ENCODE measurements around the gene C7orf33. TPM values are rescaled to one million over a fixed set of nuclear protein-coding genes. Genes with fewer than 3 reads are reported as not detected.

The C7orf33 gene
- total and polyA plus RNA-seq, 11 donors: not detected

DNA sequence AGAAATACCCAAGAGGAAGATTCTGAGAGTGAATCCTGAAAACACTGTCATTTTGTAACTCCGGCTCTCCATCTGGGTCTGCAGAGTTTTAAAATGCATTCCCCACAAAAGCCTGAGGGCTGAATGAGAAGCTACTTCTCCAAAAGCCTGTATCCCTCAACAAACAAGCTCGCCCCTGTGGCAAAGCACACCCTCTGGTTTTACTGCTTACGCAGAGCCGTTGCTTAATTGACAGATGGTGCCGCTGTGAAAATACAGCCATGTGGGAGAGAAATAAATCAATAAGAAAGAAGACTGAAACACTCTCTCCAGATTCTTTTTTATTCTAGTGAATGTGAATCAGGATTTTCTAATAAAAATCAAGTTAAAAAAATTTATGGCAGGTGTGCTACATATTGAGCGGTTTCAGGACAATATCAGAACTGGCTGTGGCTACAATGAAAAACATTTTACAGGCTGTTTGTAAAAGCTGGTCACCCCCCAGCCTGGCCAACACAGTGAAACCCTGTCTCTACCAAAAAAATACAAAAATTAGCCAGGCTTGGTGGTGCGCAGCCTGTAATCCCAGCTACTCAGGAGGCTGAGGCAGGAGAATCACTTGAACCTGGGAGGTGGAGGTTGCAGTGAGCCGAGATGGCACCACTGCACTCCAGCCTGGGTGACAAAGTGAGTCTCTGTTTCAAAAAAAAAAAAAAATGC lies 32.5 kb downstream of the C7orf33 start:
- ATAC-seq: no peak
- no peak for TF ChIP-seq POLR2A (IDR thresholded peaks at IDR 0.05)
- TF ChIP-seq, protein P1, sequence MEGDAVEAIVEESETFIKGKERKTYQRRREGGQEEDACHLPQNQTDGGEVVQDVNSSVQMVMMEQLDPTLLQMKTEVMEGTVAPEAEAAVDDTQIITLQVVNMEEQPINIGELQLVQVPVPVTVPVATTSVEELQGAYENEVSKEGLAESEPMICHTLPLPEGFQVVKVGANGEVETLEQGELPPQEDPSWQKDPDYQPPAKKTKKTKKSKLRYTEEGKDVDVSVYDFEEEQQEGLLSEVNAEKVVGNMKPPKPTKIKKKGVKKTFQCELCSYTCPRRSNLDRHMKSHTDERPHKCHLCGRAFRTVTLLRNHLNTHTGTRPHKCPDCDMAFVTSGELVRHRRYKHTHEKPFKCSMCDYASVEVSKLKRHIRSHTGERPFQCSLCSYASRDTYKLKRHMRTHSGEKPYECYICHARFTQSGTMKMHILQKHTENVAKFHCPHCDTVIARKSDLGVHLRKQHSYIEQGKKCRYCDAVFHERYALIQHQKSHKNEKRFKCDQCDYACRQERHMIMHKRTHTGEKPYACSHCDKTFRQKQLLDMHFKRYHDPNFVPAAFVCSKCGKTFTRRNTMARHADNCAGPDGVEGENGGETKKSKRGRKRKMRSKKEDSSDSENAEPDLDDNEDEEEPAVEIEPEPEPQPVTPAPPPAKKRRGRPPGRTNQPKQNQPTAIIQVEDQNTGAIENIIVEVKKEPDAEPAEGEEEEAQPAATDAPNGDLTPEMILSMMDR (IDR thresholded peaks at IDR 0.05): no peak
- intact Hi-C loops (cut with DNase I): no loop called here
- H3K36me3 ChIP-seq: no peaks in the 10 kb centered on the region
- H3K27me3 ChIP-seq: peaks cover 0 to 13% (median 0%) of the 10 kb centered on the region in 9 donors
- H3K27ac ChIP-seq: no peak overlapping the region
- H3K4me3 ChIP-seq: no peak overlapping the region
- peaks cover 0 to 5% (median 0%) of the 10 kb centered on the region in 12 donors for H3K9me3 ChIP-seq
- DNase-seq: no peak
- WGBS, 4 donors: 76 to 86% (median 80%) methylated on average over 8 of the region's 8 CpGs
- peaks cover 0 to 21% (median 0%) of the 10 kb centered on the region in 12 donors for H3K4me1 ChIP-seq

DNA sequence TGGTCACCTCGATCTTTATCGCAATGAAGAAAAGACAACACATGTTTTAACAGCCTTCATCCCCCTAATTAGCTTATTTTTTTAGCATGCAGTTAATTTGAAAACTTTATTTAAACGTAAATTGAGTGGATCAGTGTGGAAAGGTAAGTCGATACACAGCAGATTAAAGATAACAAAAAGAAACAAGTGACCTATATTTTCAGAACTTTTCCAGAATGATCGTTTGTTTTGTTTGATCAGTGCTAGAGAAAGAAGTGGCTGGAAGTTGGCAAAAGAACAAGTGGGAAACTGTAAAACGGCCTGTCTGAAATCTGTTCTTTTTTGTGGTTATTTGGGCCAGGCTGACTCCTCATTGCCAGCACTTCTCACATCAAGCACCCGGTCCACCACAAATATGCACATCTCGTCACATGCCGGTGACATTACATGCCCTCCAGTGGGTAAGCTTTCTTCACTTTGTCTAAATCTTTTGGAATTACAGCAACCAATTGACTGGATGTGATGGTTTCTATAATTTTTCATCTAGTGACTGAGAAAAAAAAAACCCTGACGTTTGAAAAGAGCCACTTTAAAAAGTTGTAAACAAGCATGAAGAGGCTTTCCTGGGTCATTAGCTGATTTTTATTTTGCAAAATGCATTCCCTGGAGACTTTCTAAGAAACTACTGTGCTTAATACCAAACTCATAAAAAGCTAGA lies 33.2 kb downstream of the C7orf33 start:
- Histone ChIP-seq H3K27ac (no peak overlapping the region), H3K9me3 (no peaks in the 10 kb centered on the region), H3K27me3 (peaks cover 0 to 12% (median 0%) of the 10 kb centered on the region in 9 donors), H3K4me3 (no peak overlapping the region), H3K36me3 (no peaks in the 10 kb centered on the region), H3K4me1 (peaks cover 0 to 21% (median 0%) of the 10 kb centered on the region in 12 donors)
- DNase-seq (no peak), ATAC-seq (no peak)
- 50 to 66% (median 54%) methylated on average over 10 of the region's 10 CpGs for WGBS, 4 donors
- intact Hi-C loops (cut with DNase I): no loop called here
- TF ChIP-seq, protein P1 (IDR thresholded peaks at IDR 0.05): no peak

DNA sequence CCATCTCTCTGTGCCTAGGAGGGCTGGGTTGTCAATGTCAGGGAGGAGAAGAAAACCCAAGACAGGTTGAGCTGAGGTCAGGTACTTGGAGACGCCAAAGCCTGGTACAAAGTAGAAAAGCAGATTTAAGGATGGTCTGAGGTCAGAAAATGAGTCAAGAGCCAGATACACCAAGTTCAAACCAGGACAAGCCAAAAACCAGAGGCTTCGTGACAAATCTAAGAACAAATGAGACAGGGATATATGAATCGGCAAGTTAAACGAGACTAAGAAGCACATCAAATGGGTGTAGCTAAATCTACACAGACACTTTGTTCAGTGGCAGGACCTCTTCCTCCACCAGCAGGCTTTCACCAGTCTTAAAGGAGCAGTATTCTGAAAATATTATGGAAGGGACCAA lies 34.2 kb downstream of the C7orf33 start:
- ATAC-seq (no peak), DNase-seq (no peak)
- H3K36me3 ChIP-seq: no peaks in the 10 kb centered on the region
- 47 to 54% (median 51%) methylated on average over 4 of the region's 4 CpGs for WGBS, 4 donors
- no peak overlapping the region for H3K27ac ChIP-seq
- peaks cover 0 to 15% (median 0%) of the 10 kb centered on the region in 9 donors for H3K27me3 ChIP-seq
- no peak overlapping the region for H3K4me3 ChIP-seq
- peaks cover 0 to 21% (median 0%) of the 10 kb centered on the region in 12 donors for H3K4me1 ChIP-seq
- TF ChIP-seq POLR2A (IDR thresholded peaks at IDR 0.05): no peak
- TF ChIP-seq, protein P1 (IDR thresholded peaks at IDR 0.05): no peak
- H3K9me3 ChIP-seq: no peaks in the 10 kb centered on the region
- intact Hi-C loops (cut with DNase I): no loop called here

DNA sequence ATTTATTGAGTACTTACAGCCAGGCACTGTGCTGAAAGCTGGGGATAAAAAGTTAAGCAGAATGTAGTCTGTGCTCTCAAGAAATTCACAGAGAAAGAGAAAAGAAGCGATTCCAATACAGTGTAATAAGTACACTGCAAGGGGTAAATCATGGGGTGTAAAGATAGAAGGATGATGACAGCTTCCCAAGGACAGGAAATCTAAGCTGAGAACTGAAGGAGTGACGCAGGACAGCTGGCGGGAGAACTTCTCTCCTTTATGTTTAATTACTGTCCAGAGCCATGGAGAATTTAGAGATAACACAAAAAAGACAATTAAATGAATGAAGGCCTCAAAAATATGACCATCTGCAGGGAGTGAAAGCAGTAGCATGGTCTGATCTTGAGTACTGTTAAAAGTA lies 34.8 kb downstream of the C7orf33 start:
- ATAC-seq (no peak), DNase-seq (no peak)
- 46 to 64% (median 55%) methylated on average over 3 of the region's 3 CpGs for WGBS, 4 donors
- Histone ChIP-seq H3K4me3 (no peak overlapping the region), H3K27ac (no peak overlapping the region), H3K36me3 (no peaks in the 10 kb centered on the region), H3K4me1 (peaks cover 0 to 21% (median 0%) of the 10 kb centered on the region in 12 donors), H3K27me3 (peaks cover 0 to 18% (median 0%) of the 10 kb centered on the region in 9 donors), H3K9me3 (no peaks in the 10 kb centered on the region)
- intact Hi-C loops (cut with DNase I): no loop called here
- no peak for TF ChIP-seq POLR2A (IDR thresholded peaks at IDR 0.05)
- TF ChIP-seq, protein P1 (IDR thresholded peaks at IDR 0.05): no peak

All from heart left ventricle (tissue), 16 donors.